ENCODE results near the gene PAX3.

The PAX3 gene

DNA sequence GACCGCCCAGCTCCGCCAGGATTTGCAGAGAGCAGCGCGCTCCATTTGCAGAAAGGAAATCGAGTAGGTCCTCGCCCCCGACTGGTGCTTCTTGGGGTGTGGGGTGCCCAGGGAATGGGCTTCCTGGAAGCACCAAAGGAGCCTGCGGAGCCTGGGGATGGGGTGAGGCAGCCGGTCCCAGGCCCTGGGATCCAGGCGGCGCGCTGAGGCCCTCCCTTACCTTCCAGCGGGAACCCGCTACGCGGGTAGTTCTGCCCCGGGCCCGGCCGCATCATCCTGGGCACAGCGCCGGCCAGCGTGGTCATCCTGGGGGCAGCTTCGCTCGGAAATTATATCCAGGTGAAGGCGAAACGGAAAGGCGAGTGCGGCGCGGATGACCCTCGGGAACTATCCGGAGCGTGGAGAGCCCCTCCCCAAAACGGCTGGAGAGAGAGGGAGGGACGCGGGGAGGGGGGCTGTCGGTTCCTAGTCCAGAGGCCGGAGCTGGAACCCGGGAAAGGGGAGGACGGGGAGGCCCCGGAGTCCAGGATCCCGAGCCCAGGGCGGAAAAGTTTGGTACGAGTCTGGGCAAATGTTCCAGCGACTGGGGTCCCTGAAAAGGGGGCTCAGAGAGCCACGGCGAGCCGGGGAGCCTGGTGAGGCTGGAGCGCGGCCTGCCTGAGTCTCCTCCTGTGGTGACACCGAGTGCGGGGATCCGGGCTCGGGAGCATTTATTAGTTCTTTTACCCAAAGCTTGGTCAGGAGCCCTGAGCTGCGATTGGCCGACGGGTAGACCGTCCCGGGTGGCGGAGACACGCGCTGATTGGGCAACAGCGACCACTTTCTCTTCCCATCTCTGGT, at the start of gene PAX3:
PAX3 (minus strand) TSS at position 688 of the 840 bp plus-strand sequence; CDS start at position 305, 383 bp downstream.
- DNase-seq (ENCODE audit: low read depth in 2 of 2), result no peak

DNA sequence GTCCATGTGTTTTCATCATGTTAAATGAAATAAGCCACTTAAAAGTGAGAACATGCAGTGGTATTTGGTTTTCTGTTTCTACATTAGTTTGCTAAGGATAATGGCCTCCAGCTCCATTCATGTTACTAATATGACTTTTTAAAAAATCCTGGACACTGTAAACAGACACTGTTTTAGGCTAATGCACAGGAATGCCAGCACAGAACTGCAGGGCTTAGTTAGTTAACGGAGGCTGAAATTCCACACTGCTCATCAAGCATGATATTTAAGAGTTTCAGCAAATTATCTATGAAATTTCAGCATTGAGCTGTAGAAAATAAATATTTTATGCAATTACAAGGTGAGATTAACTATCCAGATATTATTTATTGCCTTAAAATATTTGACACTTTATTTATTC, 42.5 kb upstream of the PAX3 start:
- DNase-seq (ENCODE audit: low read depth in 2 of 2), result no peak

DNA sequence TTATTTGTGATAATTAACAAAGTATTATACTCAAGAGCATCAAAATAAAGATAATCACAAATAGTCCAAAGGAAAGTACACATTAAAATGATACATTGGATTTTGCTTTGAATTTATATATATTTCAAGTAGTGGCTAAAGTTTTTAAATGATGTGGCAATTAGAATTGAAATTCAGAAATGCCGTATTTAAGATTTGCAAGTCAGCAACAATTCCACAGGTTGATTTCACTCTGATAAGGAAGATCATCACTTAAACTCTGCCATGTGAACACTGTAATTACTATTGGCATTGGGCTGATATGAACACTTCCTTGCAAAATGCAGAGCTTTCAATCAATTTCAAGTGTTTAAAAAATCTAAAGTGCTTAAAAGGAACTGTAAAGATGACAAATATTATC, 39.6 kb upstream of the PAX3 start:
- no peak for DNase-seq (ENCODE audit: low read depth in 2 of 2)

- no peak for DNase-seq (ENCODE audit: low read depth in 2 of 2)
Observed at GRCh38 chr2:222336931-222337330, 38.1 kb upstream of the PAX3 start.

- no peak for DNase-seq (ENCODE audit: low read depth in 2 of 2)
Observed at GRCh38 chr2:222336442-222336841, 37.6 kb upstream of the PAX3 start.

- no peak for DNase-seq (ENCODE audit: low read depth in 2 of 2)
Observed at GRCh38 chr2:222334914-222335313, 36.1 kb upstream of the PAX3 start.

DNA sequence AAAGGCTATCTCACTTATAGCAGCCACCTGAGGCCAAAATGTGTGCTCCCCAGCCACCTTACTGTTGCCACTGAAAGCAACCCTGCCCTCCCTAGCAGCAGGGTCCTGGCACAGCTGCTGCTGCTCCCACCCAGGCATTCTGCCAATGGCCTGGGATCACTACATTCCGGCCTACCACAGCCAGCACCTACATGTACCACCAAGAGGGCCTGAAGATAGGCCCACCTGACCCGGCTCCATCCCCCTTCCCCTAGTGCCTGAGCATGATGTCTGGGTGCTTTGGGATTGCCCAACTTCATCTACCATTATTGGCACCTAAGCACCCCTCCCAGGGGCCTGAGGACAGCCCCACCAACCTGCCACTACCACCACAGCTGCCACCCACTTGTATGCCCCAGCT, 34.6 kb upstream of the PAX3 start:
- no peak for DNase-seq (ENCODE audit: low read depth in 2 of 2)

GRCh38 chr2:222332116-222332515, 33.3 kb upstream of the PAX3 start:
- no peak for DNase-seq (ENCODE audit: low read depth in 2 of 2)

- DNase-seq (ENCODE audit: low read depth in 2 of 2), result no peak
Observed at GRCh38 chr2:222330910-222331309, 32.1 kb upstream of the PAX3 start.

DNA sequence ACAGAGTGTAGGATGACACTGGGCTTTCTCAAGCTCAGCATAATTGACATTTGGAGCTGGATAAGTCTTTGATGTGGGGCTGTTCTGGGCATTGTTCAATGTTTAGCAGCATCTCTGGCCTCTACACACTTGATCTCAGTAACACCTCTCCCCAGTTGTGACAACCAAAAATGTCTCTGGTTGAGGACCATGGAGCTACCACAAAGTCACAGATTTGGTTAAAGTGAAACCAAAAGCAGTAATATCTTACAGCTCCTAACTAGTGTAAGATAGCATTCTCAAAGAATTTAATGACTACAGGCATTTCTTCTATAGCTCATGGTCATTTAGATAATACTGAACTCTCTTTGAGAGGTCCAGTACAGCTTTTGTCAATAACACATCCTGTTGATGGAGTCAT, 23.4 kb upstream of the PAX3 start:
- no peak for DNase-seq (ENCODE audit: low read depth in 2 of 2)

- no peak for DNase-seq (ENCODE audit: low read depth in 2 of 2)
Observed at GRCh38 chr2:222320436-222321395, 21.9 kb upstream of the PAX3 start.

DNA sequence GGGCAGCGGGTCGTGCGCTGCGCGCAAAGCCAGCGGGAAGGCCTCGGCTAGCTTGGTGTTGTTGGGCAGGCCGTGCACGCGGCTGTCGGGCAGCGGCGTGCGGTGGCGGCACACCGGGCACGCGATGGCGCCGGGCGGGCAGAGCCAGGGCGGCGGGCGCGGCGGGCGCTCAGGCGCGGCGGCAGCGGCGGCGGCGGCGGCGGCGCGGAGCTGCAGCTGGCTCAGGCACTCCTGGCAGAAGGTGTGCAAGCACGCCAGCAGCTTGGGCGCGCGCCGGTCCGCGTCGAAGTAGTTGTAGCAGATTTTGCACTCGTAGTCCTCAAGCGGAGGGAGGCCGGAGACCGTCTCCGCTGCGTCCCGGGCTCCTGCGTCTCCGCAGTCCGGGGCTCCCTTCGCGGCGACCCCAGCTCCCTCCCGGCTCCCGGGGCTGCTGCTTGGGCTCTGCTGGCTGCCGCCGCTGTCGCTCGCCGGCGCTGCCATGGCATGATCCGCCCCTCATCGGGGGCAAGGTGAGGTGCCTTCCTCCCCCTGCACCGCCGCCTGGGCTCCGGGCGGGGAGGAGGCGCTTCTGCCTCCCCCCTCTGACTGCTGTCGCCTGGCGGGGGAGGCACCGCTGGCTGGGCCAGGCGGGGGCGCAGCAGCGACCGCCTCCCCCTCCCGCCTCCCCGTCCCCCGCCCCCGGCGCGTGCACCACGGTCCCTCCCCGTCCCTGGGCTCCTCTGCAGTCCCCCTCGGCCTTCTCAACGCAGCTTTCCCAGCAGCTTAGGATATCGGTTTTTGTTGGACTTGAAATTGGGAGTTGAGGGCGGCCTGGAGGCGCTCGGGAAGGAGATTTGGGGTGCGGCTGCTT, 21.0 kb upstream of the PAX3 start:
- no peak for DNase-seq (ENCODE audit: low read depth in 2 of 2)

GRCh38 chr2:222318712-222319585, 20.2 kb upstream of the PAX3 start:
- no peak for DNase-seq (ENCODE audit: low read depth in 2 of 2)

DNA sequence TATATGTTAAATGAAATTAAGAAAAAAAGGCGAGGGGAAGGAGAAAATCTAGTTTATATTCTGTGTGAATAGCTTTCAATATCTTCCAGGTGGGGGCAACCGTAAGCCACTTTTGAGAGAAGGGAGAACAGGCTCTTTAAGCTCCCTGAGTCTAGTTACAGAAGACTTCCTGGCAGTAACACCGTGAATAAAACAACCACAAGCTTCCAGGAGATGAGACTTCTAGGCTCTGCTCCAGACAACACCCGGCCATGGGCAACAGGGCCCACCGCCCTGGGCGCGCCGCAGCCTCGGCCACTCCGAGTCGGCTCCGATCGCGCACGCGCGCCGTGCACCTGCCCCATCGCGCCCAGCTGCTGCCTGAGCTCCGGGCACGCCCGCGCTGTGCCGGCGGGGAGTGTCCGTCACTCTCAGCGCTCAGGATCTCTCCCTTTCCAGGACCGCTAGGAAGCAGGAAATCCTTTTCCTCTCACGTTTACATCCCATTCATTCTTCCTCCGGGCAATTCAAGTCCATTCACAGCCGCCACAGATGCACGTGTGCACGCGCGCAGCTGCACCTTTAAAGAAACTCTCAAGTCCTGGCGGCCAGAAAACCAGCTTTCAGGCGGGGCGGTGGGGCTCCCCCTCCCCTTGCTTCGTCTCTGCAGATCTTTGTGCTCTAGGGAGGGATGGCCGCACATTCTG, 19.4 kb upstream of the PAX3 start:
- no peak for DNase-seq (ENCODE audit: low read depth in 2 of 2)

DNA sequence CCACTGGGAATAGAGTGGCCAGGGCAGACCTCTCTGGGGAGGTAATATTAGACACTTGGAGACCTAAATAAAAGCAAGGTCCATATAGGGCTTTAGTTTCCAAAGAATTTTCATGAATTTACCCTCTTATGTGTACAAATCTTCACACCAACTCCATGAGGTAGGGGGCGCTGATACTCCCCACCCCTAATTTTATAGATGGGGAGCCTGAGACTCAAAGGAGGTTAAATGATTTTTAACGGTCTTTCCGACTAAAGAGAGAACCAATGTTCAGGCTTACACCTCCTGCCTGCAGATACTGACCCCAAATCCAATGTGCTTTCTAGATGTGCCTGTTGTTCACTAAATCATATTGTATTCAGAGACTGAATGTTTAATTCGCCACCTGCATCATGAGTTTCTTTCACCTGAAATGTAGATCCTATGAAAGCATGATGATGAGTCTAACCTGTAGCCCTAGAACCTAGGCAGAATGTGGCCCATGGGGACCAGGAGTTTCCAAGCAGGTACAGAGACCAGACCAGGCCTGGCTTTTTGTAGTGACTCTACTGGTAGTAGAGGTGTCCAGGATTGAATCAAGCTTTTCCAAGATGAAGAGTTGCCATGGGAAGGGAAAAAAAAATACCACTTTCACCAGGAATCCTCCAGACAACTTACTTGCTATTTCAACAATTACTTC, 16.8 kb upstream of the PAX3 start:
- no peak for DNase-seq (ENCODE audit: low read depth in 2 of 2)

GRCh38 chr2:222313816-222314215, 15.0 kb upstream of the PAX3 start:
- no peak for DNase-seq (ENCODE audit: low read depth in 2 of 2)

DNA sequence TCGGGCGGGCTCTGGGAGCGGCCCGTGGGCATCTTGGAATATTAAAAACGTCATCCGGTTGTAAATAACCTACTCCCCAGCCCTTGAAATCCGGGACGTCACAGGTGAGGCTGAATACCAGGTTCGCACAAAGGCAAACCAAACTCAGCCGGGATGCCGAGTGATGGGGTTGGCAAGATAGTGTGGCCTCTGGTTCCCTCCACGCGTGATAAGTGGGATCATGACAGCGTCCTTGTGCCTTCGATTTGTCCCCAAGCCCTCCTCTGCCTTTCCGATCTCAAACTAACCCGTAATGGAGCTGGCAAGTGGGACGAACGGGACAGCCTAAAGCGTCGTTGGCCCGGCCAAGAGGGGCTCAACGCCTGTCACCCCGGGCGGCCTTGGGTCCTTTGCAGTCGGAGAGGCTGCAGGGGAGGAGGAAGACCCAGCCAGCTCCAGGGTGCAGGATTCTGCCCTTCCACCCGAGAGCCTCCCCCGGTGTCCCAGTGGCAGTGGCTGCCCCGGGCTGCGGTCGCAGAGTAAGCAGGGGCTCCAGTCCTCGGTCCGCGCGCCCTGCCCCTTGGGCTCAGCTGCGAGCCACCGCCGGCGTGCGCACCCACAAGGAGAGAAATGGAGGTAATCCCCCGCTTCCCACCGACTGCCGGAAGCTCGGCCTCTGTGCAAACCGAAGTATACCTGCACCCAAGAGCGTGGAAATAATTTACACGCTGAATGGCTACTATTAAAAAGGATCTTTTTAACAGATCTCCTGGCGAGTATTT, 13.4 kb upstream of the PAX3 start:
- no peak for DNase-seq (ENCODE audit: low read depth in 2 of 2)

GRCh38 chr2:222311319-222311977, 12.7 kb upstream of the PAX3 start:
- DNase-seq (ENCODE audit: low read depth in 2 of 2), result no peak
